Stimulated activated naive CD4-positive, alpha-beta T cell treated with Interleukin-2 at 50 U/mL for 16 hours (primary cell): ENCODE data around the gene GPR89A.
"Not testable (repeated sequence)": the region's sequence is repeated elsewhere in the genome, so short reads cannot be mapped to it uniquely, and the experiment has no call there.

Source experiments
- DNase-seq: peaks from one replicate; lab custom pipeline; 2025; lab: John Stamatoyannopoulos, UW

The GPR89A gene

GRCh38 chr1:145607833-145608733, at the start of gene GPR89A:
TSS of gene GPR89A (plus strand) at chr1:145607988. CDS start at chr1:145608134, 146 bp downstream.
- DNase-seq, result peak; percentile 93

- not testable (repeated sequence) for DNase-seq
Observed at GRCh38 chr1:145586820-145587219, 21.0 kb upstream of the GPR89A start.

- DNase-seq, result peak; percentile 15
Observed at GRCh38 chr1:145590806-145591205, 17.0 kb upstream of the GPR89A start.

GRCh38 chr1:145592347-145592746, 15.4 kb upstream of the GPR89A start:
- not testable (repeated sequence) for DNase-seq

GRCh38 chr1:145595421-145595820, 12.4 kb upstream of the GPR89A start:
- DNase-seq, result not testable (repeated sequence)

- DNase-seq, result not testable (repeated sequence)
Observed at GRCh38 chr1:145596236-145596635, 11.6 kb upstream of the GPR89A start.

- not testable (repeated sequence) for DNase-seq
Observed at GRCh38 chr1:145599426-145599825, 8.4 kb upstream of the GPR89A start.

GRCh38 chr1:145601593-145601992, 6.2 kb upstream of the GPR89A start:
- no peak for DNase-seq

GRCh38 chr1:145606840-145607239, 948 bp upstream of the GPR89A start:
- not testable (repeated sequence) for DNase-seq

- not testable (repeated sequence) for DNase-seq
Observed at GRCh38 chr1:145607289-145607688, 499 bp upstream of the GPR89A start.

GRCh38 chr1:145610744-145611143, 3.0 kb downstream of the GPR89A start:
- DNase-seq, result not testable (repeated sequence)

GRCh38 chr1:145620073-145620472, 12.3 kb downstream of the GPR89A start:
- not testable (repeated sequence) for DNase-seq

GRCh38 chr1:145622177-145622576, 14.4 kb downstream of the GPR89A start:
- DNase-seq, result not testable (repeated sequence)

- not testable (repeated sequence) for DNase-seq
Observed at GRCh38 chr1:145636237-145636636, 28.4 kb downstream of the GPR89A start.

GRCh38 chr1:145641886-145642285, 34.1 kb downstream of the GPR89A start:
- not testable (repeated sequence) for DNase-seq

- not testable (repeated sequence) for DNase-seq
Observed at GRCh38 chr1:145643990-145644389, 36.2 kb downstream of the GPR89A start.

- not testable (repeated sequence) for DNase-seq
Observed at GRCh38 chr1:145656245-145656943, 48.6 kb downstream of the GPR89A start.

- not testable (repeated sequence) for DNase-seq
Observed at GRCh38 chr1:145662502-145662901, 54.7 kb downstream of the GPR89A start.

- DNase-seq, result not testable (repeated sequence)
Observed at GRCh38 chr1:145665015-145665414, 57.2 kb downstream of the GPR89A start.

- DNase-seq, result not testable (repeated sequence)
Observed at GRCh38 chr1:145670995-145671745, 63.4 kb downstream of the GPR89A start.

GRCh38 chr1:145673217-145673616, 65.4 kb downstream of the GPR89A start:
- not testable (repeated sequence) for DNase-seq

GRCh38 chr1:145684858-145685257, 77.1 kb downstream of the GPR89A start:
- not testable (repeated sequence) for DNase-seq
